Body of pancreas (tissue), 4 donors: Measurements from ENCODE around the gene DAPK1. TPM values are rescaled to one million over a fixed set of nuclear protein-coding genes. Genes with fewer than 3 reads are reported as not detected.
"Not testable (repeated sequence)": the region's sequence is repeated elsewhere in the genome, so short reads cannot be mapped to it uniquely, and the experiment has no call there.

Experiments
- ATAC-seq: fragments of 150-250 bp; one replicate; pipeline ENCODE4 v1.9.1; 2016
- DNase-seq, 4 donors: peaks; one replicate each; pipeline ENCODE4 v3.0.0-alpha.2; 2019
- H3K27ac ChIP-seq, 4 donors: fragments of 200-600 bp; sonication (generic); 1 replicate in 3 of 4; 2 replicates in 1 of 4; pipeline versions ENCODE4 v1.5.1 to v1.6.1; 2016 to 2019; ENCODE audit warnings: mild to moderate bottlenecking in 1 of 4, mixed read lengths in 1 of 4, moderate library complexity in 1 of 4
- H3K27me3 ChIP-seq, 2 donors: fragments of 200-600 bp; sonication (generic); one replicate each; pipeline ENCODE4 v1.6.0; 2016; ENCODE audit warnings: mild to moderate bottlenecking in 1 of 2
- H3K36me3 ChIP-seq, 2 donors: fragments of 200-600 bp; sonication (generic); replicated peaks in 1 of 2; 2 replicates each; pipeline ENCODE4 v1.5.1; 2016; ENCODE audit warnings: low read depth in 2 of 2; ENCODE audit not compliant: insufficient read depth in 1 of 2
- H3K4me1 ChIP-seq: fragments of 200-600 bp; sonication (generic); one replicate; pipeline ENCODE4 v1.6.0; 2016
- H3K4me3 ChIP-seq, 2 donors: fragments of 200-600 bp; sonication (generic); 1 replicate in 1 of 2; 2 replicates in 1 of 2; pipeline ENCODE4 v1.5.1; 2016 to 2019
- H3K9me3 ChIP-seq, 3 donors: fragments of 200-600 bp; sonication (generic); 1 replicate in 2 of 3; 2 replicates in 1 of 3; pipeline ENCODE4 v1.5.1; 2016
- CTCF ChIP-seq, 7 experiments: fragments of 450-650 bp in 4 of 7; fragments of 200-600 bp in 3 of 7; sonication (generic) in 3 of 7; IDR thresholded peaks; one replicate each; pipeline ENCODE4 v1.5.1; 2016 to 2019; ENCODE audit warnings: antibody characterized with exemption in 7 of 7
- POLR2A ChIP-seq, 3 donors: fragments of 450-650 bp; IDR thresholded peaks; one replicate each; pipeline ENCODE4 v1.6.1; 2016; ENCODE audit warnings: antibody characterized with exemption in 3 of 3, mild to moderate bottlenecking in 2 of 3
- WGBS, 2 donors: methylation state at CpG; one replicate each; pipeline ENCODE4 v1.1.5; 2017; 5-methylcytosine and 5-hydroxymethylcytosine counted together
- intact Hi-C: fragments of 100-400 bp; cut with DNase I; formaldehyde crosslinking; loops from one replicate; pipeline ENCODE4 v1.15.1; 2023
- total RNA-seq, 2 donors: library from RNA; depleted of rRNA; stranded (reverse); fragments of >200 nt; gene quantifications; one replicate each; pipeline ENCODE4 v1.1.0, GENCODE V29; 2016

The DAPK1 gene
- total RNA-seq, 2 donors from 2014 or later, result 79.6 to 152 TPM

- peak overlapping the region; percentile 68 to 85 for H3K4me3 ChIP-seq
- H3K9me3 ChIP-seq, result no peaks in the 10 kb centered on the region
- H3K27ac ChIP-seq, result peak overlapping the region; percentile 76 to 95 (median 91)
- DNase-seq, result peak; percentile 70 to 75 (median 73)
- no peaks in the 10 kb centered on the region for H3K36me3 ChIP-seq
- intact Hi-C loops, result no loop called here
- no peaks in the 10 kb centered on the region for H3K27me3 ChIP-seq
- WGBS, 2 donors, result 0% methylated on average over 65 of the region's 80 CpGs; no CpG with 5 or more reads in 1 of the 2 donors
- peaks cover 49% of the 10 kb centered on the region for H3K4me1 ChIP-seq
- TF ChIP-seq CTCF (IDR thresholded peaks at IDR 0.05), result peak in 6 of 7 experiments; percentile 15 to 60 (median 54)
- peak; percentile 29 to 71 (median 64) for TF ChIP-seq POLR2A (IDR thresholded peaks at IDR 0.05)
- peak; percentile 75 for ATAC-seq
Observed at GRCh38 chr9:87498046-87498810, 561 bp downstream of the DAPK1 start.

- WGBS, 2 donors, result 14 to 21% methylated on average over 26 of the region's 26 CpGs
- intact Hi-C loops, result no loop called here
Observed at GRCh38 chr9:87498811-87499360, 1.2 kb downstream of the DAPK1 start.

GRCh38 chr9:87499424-87500017, 1.9 kb downstream of the DAPK1 start:
- no peak for DNase-seq
- 20 to 24% methylated on average over 2 of the region's 2 CpGs for WGBS, 2 donors
- H3K4me3 ChIP-seq, result peak overlapping the region in 1 of 2 donors; percentile 85
- H3K27ac ChIP-seq, result peak overlapping the region; percentile 2 to 95 (median 91)
- H3K27me3 ChIP-seq, result no peaks in the 10 kb centered on the region
- no peaks in the 10 kb centered on the region for H3K36me3 ChIP-seq
- intact Hi-C loops, result loop anchor here (10.0 kb wide), 1 partner anchor 165 kb away; no protein-coding TSS in a partner anchor
- H3K4me1 ChIP-seq, result peaks cover 57% of the 10 kb centered on the region
- no peaks in the 10 kb centered on the region for H3K9me3 ChIP-seq
- TF ChIP-seq POLR2A (IDR thresholded peaks at IDR 0.05) (no peak), CTCF (IDR thresholded peaks at IDR 0.05) (no peak)
- ATAC-seq, result no peak

More at GRCh38 chr9:87498811-87499360, 1.2 kb downstream of the DAPK1 start:
- Histone ChIP-seq H3K9me3 (no peaks in the 10 kb centered on the region), H3K27me3 (no peaks in the 10 kb centered on the region), H3K4me1 (peaks cover 51% of the 10 kb centered on the region), H3K36me3 (no peaks in the 10 kb centered on the region), H3K27ac (peak overlapping the region; percentile 76 to 95 (median 91)), H3K4me3 (peak overlapping the region; percentile 68 to 85)
- TF ChIP-seq POLR2A (IDR thresholded peaks at IDR 0.05), result no peak
- TF ChIP-seq CTCF (IDR thresholded peaks at IDR 0.05), result no peak
- ATAC-seq, result no peak
- DNase-seq, result peak in 1 of 4 donors; percentile 23

GRCh38 chr9:87500491-87501270, 3.0 kb downstream of the DAPK1 start:
- Histone ChIP-seq H3K27ac (peak overlapping the region in 2 of 4 donors; percentile 93 to 95), H3K36me3 (no peaks in the 10 kb centered on the region), H3K4me3 (no peak overlapping the region), H3K9me3 (no peaks in the 10 kb centered on the region), H3K27me3 (no peaks in the 10 kb centered on the region), H3K4me1 (peaks cover 61% of the 10 kb centered on the region)
- DNase-seq (no peak), ATAC-seq (no peak)
- intact Hi-C loops, result loop anchor here (10.0 kb wide), 1 partner anchor 164 kb away; no protein-coding TSS in a partner anchor
- 63 to 68% methylated on average over 7 of the region's 7 CpGs for WGBS, 2 donors
- TF ChIP-seq CTCF (IDR thresholded peaks at IDR 0.05) (peak in 4 of 7 experiments; percentile 1 to 21 (median 16)), POLR2A (IDR thresholded peaks at IDR 0.05) (no peak)

- H3K36me3 ChIP-seq, DNase-seq, ATAC-seq, H3K27me3 ChIP-seq, H3K9me3 ChIP-seq, H3K4me3 ChIP-seq: not testable (repeated sequence)
- Histone ChIP-seq H3K27ac (peak overlapping the region in 1 of 4 donors; percentile 59), H3K4me1 (peaks cover 65% of the 10 kb centered on the region)
- intact Hi-C loops, result loop anchor here (10.0 kb wide), 1 partner anchor 164 kb away; no protein-coding TSS in a partner anchor
- 91 to 94% methylated on average over 11 of the region's 11 CpGs for WGBS, 2 donors
Observed at GRCh38 chr9:87501271-87501656, 3.6 kb downstream of the DAPK1 start.
